T-helper 22 cell (primary cell): ENCODE data around the gene VSIG10.
"Not testable (repeated sequence)": the region's sequence is repeated elsewhere in the genome, so short reads cannot be mapped to it uniquely, and the experiment has no call there.

Experiments used
- DNase-seq: peaks from one replicate; pipeline ENCODE4 v3.0.0-alpha.2; 2020; ENCODE audit warnings: low read depth

Gene VSIG10

GRCh38 chr12:118033902-118034301, 69.9 kb downstream of the VSIG10 start:
- DNase-seq, result no peak

GRCh38 chr12:118033323-118033722, 70.5 kb downstream of the VSIG10 start:
- no peak for DNase-seq

DNA sequence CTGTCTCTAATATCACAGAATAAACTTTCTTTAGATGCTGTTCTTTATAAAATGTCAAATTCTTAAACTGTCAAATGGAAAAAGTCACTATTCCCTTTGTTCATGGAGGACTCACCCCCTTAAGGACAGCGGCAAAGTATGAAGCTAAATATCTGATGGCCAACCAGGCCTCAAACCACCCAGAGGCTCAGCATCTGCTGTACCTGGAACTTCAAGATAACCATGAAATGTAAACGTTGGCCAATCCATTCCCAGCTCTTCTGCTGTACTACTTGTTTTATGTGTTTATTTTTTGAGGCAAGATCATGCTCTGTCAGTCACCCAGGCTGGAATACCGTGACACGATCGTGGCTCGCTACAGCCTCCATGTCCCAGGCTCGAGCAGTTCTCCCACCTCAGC, 71.6 kb downstream of the VSIG10 start:
- DNase-seq, result no peak

DNA sequence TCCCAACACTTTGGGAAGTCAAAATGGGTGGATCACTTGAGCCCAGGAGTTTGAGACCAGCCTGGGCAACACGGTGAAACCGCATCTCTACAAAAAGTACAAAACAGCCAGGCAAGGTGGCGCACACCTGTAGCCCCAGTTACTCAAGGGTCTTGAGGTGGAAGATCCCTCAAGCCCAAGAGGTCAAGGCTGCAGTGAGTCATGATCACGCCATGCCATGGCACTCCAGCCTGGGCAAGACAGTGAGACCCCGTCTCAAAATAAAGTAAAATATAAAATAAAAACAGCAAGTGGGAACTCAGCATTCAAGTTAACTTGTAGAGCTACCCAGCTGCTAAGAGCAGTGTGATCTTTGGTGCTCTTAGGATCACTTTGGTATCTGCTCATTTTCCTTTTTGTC, 74.6 kb downstream of the VSIG10 start:
- no peak for DNase-seq

GRCh38 chr12:118025168-118025567, 78.6 kb downstream of the VSIG10 start:
- DNase-seq, result no peak

DNA sequence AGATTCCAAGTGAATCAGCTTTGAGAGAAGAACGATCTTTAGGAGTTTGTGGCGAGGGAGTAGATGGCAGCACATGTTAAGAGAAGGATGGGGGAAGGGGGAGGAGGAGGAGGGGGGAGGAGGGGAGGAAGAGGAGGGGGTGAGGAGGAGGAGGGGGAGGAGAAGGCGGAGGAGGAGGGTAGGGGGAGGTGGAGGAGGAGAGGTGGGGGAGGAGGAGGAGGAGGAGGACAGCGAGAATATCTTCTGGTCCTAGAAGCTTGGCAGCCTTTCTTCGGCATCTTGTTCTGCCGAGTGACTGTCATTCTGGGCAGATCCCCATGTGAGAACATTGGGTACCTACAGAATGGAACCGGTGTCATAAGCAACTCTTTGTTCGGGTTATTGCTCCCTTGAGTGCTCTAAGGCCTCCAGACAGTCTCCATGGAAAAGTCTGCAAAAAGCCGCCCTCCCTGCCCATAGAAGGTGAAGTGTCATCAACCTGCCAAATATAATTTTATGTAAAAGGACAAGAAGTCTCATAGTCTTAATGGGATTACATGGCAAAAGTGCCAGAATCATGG, 80.4 kb downstream of the VSIG10 start:
- DNase-seq, result no peak

DNA sequence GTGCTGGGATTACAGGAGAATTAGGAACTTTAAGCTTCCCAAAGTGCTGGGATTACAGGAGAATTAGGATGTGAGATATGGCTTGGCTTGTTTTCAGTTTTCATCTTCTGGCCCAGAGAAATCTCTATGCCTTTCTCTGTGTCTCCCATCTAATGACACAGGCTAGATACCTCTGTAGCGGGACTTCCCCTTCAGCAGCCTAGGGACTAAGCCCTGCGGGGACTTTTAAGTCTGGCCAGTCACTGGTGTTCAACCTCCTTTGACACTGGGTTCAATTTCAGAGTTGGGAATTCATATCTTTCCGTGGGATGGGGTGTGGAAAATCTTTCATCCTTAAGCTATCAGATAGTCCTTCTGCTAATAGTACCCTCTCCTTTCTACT, 81.1 kb downstream of the VSIG10 start:
- no peak for DNase-seq

DNA sequence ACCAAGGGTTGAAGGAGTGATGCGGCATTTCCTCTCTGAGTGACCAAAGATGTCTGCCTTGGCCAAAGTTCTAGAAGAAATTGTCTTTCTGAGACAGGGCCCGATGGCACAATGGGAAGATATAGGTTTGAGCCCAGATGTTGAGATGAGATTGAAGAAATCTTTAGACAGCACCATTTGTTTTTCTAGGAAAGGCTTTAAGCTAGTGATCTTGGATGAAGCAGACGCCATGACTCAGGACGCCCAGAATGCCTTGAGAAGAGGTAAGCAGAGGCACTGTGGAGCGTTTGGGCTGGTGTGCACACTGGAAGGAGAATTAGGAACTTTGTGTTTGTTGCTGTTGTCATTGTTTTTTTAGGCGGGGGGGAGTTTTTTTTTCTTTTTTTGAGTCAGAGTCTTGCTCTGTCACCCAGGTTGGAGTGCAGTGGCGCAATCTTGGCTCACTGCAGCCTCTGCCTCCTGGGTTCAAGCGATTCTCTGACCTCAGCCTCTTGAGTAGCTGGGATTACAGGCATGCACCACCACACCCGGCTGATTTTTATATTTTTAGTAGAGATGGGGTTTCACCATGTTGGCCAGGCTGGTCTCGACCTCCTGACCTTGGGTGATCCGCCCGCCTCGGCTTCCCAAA, 81.6 kb downstream of the VSIG10 start:
- not testable (repeated sequence) for DNase-seq

DNA sequence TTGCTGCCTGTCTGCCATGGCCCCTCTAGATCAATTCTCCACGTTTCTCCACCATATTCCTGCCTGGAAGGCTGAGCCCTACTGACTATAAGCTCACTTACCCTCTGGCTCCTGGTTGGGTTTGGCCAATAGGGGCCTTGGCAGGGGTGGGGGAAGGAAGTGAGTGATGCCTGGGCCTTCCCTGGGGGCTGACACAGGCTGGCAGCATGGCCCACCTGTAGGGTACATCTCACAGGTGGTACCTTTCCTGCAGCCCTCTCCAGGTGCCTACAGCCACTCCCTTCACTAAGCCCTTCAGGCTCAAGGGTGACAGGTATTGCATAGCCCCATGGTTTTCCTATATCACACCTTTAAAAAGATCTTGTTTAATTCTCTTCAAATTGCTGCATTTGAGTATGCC, 83.8 kb downstream of the VSIG10 start:
- DNase-seq, result no peak

DNA sequence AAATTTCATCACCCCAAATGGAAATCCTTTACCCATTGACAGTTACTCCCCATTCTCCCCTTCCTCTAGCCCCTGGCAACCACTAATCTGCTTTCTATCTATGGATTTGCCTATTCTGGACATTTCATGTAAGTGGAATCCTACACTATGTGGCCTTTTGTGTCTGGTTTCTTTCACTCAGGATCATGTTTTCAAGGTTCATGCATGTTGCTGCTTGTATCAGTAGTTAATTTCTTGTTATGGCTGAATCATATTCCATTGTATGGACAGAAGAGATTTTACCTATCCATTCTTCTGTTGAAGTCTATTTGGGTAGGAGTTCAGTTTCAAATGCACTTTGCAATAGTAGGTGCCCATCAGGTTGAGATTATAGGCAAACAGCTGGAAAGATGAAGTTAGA, 85.9 kb downstream of the VSIG10 start:
- DNase-seq, result no peak

DNA sequence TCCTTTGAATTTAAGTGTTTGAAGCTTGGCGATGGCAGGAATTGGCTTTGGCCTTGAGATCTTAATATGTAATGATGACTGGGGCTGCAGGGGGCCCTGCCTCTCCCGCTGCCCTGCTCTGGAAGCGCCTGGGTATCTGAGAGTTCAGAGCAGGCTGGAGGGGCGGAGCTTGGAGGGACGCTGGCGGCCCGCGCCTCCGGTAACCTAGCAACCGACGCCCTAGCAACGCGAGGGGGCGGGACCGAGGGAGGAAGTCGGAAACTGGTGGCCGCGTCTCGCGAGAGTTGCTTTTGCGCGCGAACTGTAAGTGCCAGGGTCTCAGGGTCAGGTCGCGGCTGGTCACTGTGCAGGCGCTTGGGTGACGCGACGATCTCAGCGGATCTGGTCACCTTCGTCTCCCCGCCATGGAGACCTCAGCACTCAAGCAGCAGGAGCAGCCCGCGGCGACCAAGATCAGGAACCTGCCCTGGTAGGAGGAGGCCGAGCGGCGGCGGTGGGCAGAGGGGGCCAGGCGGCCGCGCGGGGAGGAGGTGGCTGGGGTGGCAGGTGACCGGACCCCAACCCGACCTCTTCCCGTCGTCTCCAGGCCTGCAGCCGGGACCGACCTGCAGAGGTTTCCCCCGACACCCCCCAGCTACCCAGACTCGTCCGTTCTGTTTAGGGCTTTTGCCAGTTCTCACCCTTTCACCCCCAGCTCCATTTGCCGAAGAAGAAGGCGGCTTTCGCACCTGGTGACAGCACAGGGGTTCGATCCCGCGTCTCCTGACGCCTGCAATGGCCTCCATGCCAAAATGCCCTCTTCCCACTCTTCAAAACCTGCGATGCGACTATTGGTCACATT, 87.2 kb downstream of the VSIG10 start, which contains the start of gene RFC5:
Gene RFC5 (plus strand): TSS at position 280 of the 841 bp plus-strand sequence. CDS start 125 bp downstream, at position 405.
- DNase-seq, result peak; percentile 94

DNA sequence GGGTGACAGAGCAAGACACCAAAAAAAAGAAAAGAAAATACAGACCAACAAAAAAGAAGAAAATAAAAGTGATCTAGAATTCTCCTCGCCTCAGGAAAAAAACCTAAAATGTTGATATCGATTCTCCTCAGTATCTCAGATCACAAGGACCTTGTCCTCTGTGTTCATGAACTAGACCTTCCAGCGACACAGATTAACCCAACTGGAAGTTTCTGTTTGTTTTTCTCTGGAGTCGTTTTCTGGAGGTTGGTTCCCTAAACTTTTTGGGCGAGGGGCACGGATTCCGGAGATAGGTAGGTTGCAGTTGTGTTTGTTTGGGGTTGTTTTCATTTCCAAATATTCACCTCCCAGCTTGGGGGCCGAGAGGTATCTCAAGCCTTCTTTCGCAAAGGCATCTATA, 87.9 kb downstream of the VSIG10 start:
- DNase-seq, result no peak

DNA sequence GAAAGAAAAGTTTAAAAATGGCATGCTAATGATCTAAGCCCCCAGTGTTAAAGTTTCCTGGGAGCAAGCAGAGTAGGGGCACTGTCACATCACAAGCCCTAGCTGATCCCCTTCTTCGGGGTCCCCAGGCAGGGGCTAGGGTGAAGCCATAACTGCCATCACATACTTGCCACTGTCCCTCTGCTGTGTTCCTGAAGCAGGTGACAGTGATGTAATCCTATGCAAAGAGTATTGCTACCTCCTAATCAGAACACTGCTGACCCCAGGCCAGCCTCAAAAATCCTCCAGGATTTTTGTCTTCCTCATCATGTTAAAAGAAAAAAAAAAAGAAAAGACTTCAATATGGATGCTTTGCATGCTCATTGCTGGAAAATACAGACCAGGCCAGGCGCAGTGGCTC, 88.5 kb downstream of the VSIG10 start:
- no peak for DNase-seq
